ENCODE results near the gene TNFRSF12A.
A peak's percentile ranks its signal among the peaks of the same experiment; 100 is the strongest.

TNFRSF12A gene

GRCh38 chr16:3058139-3059030, 38.2 kb downstream of the TNFRSF12A start:
- TF ChIP-seq, protein P1, sequence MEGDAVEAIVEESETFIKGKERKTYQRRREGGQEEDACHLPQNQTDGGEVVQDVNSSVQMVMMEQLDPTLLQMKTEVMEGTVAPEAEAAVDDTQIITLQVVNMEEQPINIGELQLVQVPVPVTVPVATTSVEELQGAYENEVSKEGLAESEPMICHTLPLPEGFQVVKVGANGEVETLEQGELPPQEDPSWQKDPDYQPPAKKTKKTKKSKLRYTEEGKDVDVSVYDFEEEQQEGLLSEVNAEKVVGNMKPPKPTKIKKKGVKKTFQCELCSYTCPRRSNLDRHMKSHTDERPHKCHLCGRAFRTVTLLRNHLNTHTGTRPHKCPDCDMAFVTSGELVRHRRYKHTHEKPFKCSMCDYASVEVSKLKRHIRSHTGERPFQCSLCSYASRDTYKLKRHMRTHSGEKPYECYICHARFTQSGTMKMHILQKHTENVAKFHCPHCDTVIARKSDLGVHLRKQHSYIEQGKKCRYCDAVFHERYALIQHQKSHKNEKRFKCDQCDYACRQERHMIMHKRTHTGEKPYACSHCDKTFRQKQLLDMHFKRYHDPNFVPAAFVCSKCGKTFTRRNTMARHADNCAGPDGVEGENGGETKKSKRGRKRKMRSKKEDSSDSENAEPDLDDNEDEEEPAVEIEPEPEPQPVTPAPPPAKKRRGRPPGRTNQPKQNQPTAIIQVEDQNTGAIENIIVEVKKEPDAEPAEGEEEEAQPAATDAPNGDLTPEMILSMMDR (IDR thresholded peaks at IDR 0.05): no peak

GRCh38 chr16:3059041-3059722, 39.0 kb downstream of the TNFRSF12A start:
- TF ChIP-seq, protein P1 (IDR thresholded peaks at IDR 0.05): peak; percentile 77

DNA sequence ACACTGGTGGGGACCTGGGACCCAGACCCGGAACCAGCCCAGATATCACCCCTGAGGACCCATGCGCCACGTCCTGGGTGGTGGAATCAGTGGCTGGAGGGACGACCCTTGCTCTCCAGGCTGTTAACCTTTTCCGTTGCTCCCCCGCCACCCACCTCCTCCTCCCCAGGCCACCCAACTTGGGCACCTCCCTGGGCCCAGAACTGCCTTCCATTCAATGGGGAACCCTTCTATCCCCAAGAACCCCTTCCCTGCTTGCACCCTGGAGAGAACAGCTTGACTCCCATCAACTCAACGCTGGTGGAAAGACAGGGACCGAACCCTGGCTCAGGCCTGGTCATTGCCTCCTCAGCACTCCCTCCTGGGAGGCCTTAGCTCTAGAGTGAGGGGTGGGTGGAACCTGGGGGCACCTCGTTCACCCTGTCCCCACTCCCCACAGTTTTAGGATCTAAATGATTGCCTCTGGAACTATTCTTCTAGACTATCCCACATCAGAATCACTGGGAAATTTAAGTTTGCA, 39.6 kb downstream of the TNFRSF12A start:
- TF ChIP-seq, protein P1 (IDR thresholded peaks at IDR 0.05): no peak

GRCh38 chr16:3060339-3061127, 40.4 kb downstream of the TNFRSF12A start:
- TF ChIP-seq, protein P1 (IDR thresholded peaks at IDR 0.05): no peak

DNA sequence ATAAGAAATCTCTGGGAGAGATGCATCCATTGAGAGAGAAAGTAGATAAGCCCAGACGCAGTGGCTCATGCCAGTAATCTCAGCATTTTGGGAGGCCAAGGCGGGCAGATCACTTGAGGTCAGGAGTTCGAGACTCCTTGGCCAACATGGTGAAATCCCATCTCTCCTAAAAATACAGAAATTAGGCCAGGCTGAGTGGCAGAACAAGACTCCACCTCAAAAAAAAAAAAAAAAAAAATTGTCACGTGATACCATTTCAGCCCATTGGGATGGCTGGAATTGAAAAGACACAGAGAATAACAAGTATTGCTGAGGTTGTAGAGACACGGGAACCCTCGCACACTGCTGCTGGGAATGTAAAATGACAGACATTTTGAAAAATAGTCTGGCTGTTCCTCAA, 42.4 kb downstream of the TNFRSF12A start:
- TF ChIP-seq, protein P1 (IDR thresholded peaks at IDR 0.05): no peak

DNA sequence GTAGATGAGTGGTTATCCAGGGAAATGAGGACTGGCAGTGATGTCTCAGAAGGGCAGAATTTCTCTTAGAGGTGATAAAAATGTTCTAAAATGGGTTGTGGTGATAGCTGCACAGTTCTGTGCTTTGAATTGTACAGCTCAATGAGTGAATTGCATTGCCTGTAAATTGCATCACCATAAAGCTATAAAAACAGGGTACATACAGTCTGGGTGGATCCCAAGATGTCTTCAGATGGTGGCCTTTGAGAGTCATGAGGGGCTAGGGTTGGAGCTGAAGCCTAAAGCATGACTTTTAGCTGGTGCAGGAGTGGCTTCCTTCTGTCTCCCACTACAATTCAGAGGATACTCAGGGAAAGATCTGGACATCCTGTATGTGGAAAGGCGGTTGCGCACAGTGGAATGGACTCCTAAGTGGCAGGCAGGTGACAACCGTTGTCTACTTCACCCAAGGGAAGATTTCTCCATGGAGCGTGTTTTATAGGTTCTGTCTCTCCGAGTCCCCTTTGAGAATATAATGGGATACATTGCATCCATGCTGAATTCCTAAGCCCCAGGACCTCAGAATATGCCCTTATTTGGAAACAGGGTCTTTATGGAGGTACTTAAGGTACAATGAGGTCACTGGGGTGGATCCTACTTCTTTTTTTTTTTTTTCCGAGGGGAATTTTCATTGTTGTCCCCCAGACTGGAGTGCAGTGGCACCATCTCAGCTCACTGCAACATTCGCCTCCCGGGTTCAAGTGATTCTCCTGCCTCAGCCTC, 43.6 kb downstream of the TNFRSF12A start:
- TF ChIP-seq, protein P1 (IDR thresholded peaks at IDR 0.05): no peak
